SU-DHL-6 (cell line): ENCODE data around the gene ALPK1.

Experiments used
- EZH2phosphoT487 ChIP-seq: fragments of 200-600 bp; sonication (generic), shearing (Covaris generic); conservative IDR thresholded peaks from 2 replicates; pipeline ENCODE4 v1.6.1; 2018; ENCODE audit warnings: mild to moderate bottlenecking, antibody characterized with exemption, low read length, moderate library complexity, mixed read lengths
- TF ChIP-seq, protein P1 (sequence below): fragments of 200-600 bp; sonication (generic); IDR thresholded peaks from one replicate; pipeline ENCODE4 v1.5.1; 2017; ENCODE audit warnings: antibody characterized with exemption, mild to moderate bottlenecking, low read length, moderate library complexity; ENCODE audit not compliant: insufficient read depth, poor library complexity, severe bottlenecking

DNA sequence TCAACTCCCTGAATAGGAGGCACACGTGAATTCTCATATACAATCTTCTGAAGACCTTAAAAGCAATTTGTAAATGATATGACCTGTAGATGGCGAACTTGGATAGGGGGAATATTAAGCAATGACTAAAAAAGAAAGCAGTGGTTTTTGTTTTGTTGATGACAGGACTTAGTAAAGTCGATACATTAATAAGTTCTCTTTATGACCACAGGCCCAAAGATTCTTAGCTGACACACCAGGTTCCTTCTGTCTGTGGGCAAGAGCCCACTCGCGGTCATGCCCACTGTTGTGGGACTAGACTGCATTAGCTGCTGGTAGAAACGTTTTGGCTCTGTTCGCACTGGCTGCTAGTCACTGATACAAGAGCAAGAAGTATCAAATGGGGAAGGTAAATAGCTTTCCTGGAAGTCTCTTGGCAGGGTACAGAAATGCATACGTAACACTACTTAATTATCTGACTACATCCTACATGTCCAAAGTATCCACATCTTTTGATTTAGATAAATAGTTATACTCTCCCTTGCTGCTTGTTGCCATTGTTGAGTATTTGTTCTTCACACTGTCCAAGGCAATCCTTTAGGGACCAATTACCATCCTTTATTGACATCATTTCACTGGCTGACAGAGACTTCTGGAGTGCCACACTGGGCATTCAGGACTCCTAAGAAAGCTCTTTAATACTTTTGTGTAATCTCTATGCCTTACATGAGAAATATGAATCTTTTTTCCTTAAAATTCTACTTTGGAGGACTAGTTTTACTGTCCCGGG lies 31.0 kb downstream of the ALPK1 start:
- TF ChIP-seq, protein P1, sequence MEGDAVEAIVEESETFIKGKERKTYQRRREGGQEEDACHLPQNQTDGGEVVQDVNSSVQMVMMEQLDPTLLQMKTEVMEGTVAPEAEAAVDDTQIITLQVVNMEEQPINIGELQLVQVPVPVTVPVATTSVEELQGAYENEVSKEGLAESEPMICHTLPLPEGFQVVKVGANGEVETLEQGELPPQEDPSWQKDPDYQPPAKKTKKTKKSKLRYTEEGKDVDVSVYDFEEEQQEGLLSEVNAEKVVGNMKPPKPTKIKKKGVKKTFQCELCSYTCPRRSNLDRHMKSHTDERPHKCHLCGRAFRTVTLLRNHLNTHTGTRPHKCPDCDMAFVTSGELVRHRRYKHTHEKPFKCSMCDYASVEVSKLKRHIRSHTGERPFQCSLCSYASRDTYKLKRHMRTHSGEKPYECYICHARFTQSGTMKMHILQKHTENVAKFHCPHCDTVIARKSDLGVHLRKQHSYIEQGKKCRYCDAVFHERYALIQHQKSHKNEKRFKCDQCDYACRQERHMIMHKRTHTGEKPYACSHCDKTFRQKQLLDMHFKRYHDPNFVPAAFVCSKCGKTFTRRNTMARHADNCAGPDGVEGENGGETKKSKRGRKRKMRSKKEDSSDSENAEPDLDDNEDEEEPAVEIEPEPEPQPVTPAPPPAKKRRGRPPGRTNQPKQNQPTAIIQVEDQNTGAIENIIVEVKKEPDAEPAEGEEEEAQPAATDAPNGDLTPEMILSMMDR: no peak
- no peak for TF ChIP-seq EZH2phosphoT487
